HepG2 (cell line): ENCODE measurements around the gene PNPLA1.

Source experiments
- CHCHD3 ChIP-seq: sonication (generic); formaldehyde crosslinking; IDR thresholded peaks from 2 replicates; pipeline ENCODE4 v1.8.0; 2022; ENCODE audit warnings: mild to moderate bottlenecking, missing genetic modification reagents, moderate library complexity
- CREM ChIP-seq, 2 experiments: sonication (generic) in 1 of 2; formaldehyde crosslinking in 1 of 2; IDR thresholded peaks; 2 replicates each; pipeline versions ENCODE4 v1.4.0 to v1.6.1; 2016 to 2020; ENCODE audit warnings: antibody characterized with exemption in 1 of 2, mild to moderate bottlenecking in 1 of 2, missing genetic modification reagents in 1 of 2
- CTCF ChIP-seq: sonication (generic); formaldehyde crosslinking; IDR thresholded peaks from 2 replicates; pipeline ENCODE4 v1.5.0; 2020; ENCODE audit warnings: mild to moderate bottlenecking, missing genetic modification reagents, moderate library complexity
- DNMT1 ChIP-seq: sonication (generic); formaldehyde crosslinking; IDR thresholded peaks from 2 replicates; pipeline ENCODE4 v1.5.1; 2020; ENCODE audit warnings: mild to moderate bottlenecking, missing genetic modification reagents
- ELF4 ChIP-seq: sonication (generic); formaldehyde crosslinking; IDR thresholded peaks from 2 replicates; pipeline ENCODE4 v1.5.0; 2020; ENCODE audit warnings: missing genetic modification reagents, mild to moderate bottlenecking, moderate library complexity, borderline replicate concordance
- ETV6 ChIP-seq: sonication (generic); formaldehyde crosslinking; conservative IDR thresholded peaks from 2 replicates; pipeline ENCODE4 v1.4.0; 2020; ENCODE audit warnings: missing genetic modification reagents
- MXI1 ChIP-seq: IDR thresholded peaks from 3 replicates; pipeline ENCODE4 v1.6.1; 2012; ENCODE audit warnings: low read depth, low read length, inconsistent platforms, borderline replicate concordance
- MYC ChIP-seq: sonication (generic); formaldehyde crosslinking; IDR thresholded peaks from 2 replicates; pipeline ENCODE4 v1.9.0; 2021; ENCODE audit warnings: missing genetic modification reagents, borderline replicate concordance
- NFE2L2 ChIP-seq: fragments of 150-350 bp; IDR thresholded peaks from 2 replicates; pipeline ENCODE4 v1.6.1; 2014; ENCODE audit warnings: low read length
- PBX3 ChIP-seq: sonication (generic); formaldehyde crosslinking; IDR thresholded peaks from 2 replicates; pipeline ENCODE4 v1.8.1; 2023; ENCODE audit warnings: missing genetic modification reagents, inconsistent platforms, borderline replicate concordance
- RFX5 ChIP-seq: IDR thresholded peaks from 2 replicates; pipeline ENCODE4 v1.6.1; 2011; ENCODE audit warnings: low read depth, low read length, improper control_type of control experiment
- SP140L ChIP-seq: sonication (generic); formaldehyde crosslinking; IDR thresholded peaks from 2 replicates; pipeline ENCODE4 v1.4.0; 2020; ENCODE audit warnings: missing genetic modification reagents, borderline replicate concordance
- ZBTB1 ChIP-seq: sonication (generic); formaldehyde crosslinking; IDR thresholded peaks from 2 replicates; pipeline ENCODE4 v1.4.0; 2020; ENCODE audit warnings: missing genetic modification reagents, borderline replicate concordance
- ZBTB21 ChIP-seq: sonication (generic); formaldehyde crosslinking; IDR thresholded peaks from 2 replicates; pipeline ENCODE4 v1.4.0; 2020; ENCODE audit warnings: missing genetic modification reagents

GRCh38 chr6:36290668-36291620 is 21.1 kb downstream of the PNPLA1 start:
- no peak for TF ChIP-seq CTCF (CRISPR knock-in tag)
- no peak for TF ChIP-seq ZBTB21
- no peak for TF ChIP-seq PBX3 (CRISPR knock-in tag)
- TF ChIP-seq MYC: no peak
- no peak for TF ChIP-seq CREM (IDR thresholded peaks at IDR 0.05)
- TF ChIP-seq CREM (CRISPR knock-in tag; IDR thresholded peaks at IDR 0.05): no peak
- no peak for TF ChIP-seq MXI1
- TF ChIP-seq NFE2L2: no peak
- TF ChIP-seq SP140L (CRISPR knock-in tag): no peak
- TF ChIP-seq ETV6: no peak
- TF ChIP-seq RFX5: no peak
- no peak for TF ChIP-seq ELF4 (CRISPR knock-in tag)
- TF ChIP-seq ZBTB1 (CRISPR knock-in tag): no peak
- no peak for TF ChIP-seq DNMT1 (CRISPR knock-in tag)
- TF ChIP-seq CHCHD3 (CRISPR knock-in tag): no peak
